Trophoblast cell (in vitro differentiated cells and primary cell): ENCODE results near the gene PHLDB2.
A peak's percentile ranks its signal among the peaks of the same experiment; 100 is the strongest.

ENCODE experiments used
- DNase-seq, 2 donors: peaks; one replicate each; pipeline ENCODE4 v3.0.0-alpha.2; 2016
- H2AFZ ChIP-seq: 2 replicates; pipeline ENCODE4 v1.6.1; 2013; ENCODE audit warnings: low read length, moderate library complexity, mild to moderate bottlenecking; ENCODE audit not compliant: insufficient read depth, poor library complexity
- H2AK5ac ChIP-seq: 2 replicates; pipeline ENCODE4 v1.6.1; 2013; ENCODE audit warnings: mild to moderate bottlenecking, low read length
- H2BK120ac ChIP-seq: 2 replicates; pipeline ENCODE4 v1.6.1; 2013; ENCODE audit warnings: low read length, mild to moderate bottlenecking, moderate library complexity; ENCODE audit not compliant: insufficient read depth, poor library complexity
- H2BK12ac ChIP-seq: 2 replicates; pipeline ENCODE4 v1.6.1; 2013; ENCODE audit warnings: mild to moderate bottlenecking, low read length, moderate library complexity
- H2BK5ac ChIP-seq: 2 replicates; pipeline ENCODE4 v1.6.1; 2013; ENCODE audit warnings: low read length, low read depth, moderate library complexity, mild to moderate bottlenecking; ENCODE audit not compliant: poor library complexity
- H3K14ac ChIP-seq: 2 replicates; pipeline ENCODE4 v1.6.1; 2013; ENCODE audit warnings: mild to moderate bottlenecking, low read length
- H3K18ac ChIP-seq: 2 replicates; pipeline ENCODE4 v1.6.1; 2013; ENCODE audit warnings: mild to moderate bottlenecking, low read length
- H3K23ac ChIP-seq: 2 replicates; pipeline ENCODE4 v1.6.1; 2013; ENCODE audit warnings: low read length
- H3K27ac ChIP-seq: 2 replicates; pipeline ENCODE4 v1.5.1; 2013; ENCODE audit warnings: low read depth, mild to moderate bottlenecking, inconsistent platforms, low read length, moderate library complexity
- H3K27me3 ChIP-seq: 2 replicates; pipeline ENCODE4 v1.6.1; 2013; ENCODE audit warnings: inconsistent platforms, mild to moderate bottlenecking, low read length, moderate library complexity; ENCODE audit not compliant: insufficient read depth
- H3K36me3 ChIP-seq, 2 experiments: 1 replicate in 1 of 2; 2 replicates in 1 of 2; pipeline ENCODE4 v1.6.1; 2013; ENCODE audit warnings: low read length in 2 of 2, mild to moderate bottlenecking in 2 of 2, moderate library complexity in 1 of 2; ENCODE audit not compliant: insufficient read depth in 2 of 2, control insufficient read depth in 1 of 2
- H3K4ac ChIP-seq: 2 replicates; pipeline ENCODE4 v1.6.1; 2013; ENCODE audit warnings: low read depth, mild to moderate bottlenecking, low read length, moderate library complexity
- H3K4me1 ChIP-seq, 2 experiments: 1 replicate in 1 of 2; 2 replicates in 1 of 2; pipeline ENCODE4 v1.6.1; 2013; ENCODE audit warnings: low read length in 2 of 2, mild to moderate bottlenecking in 2 of 2, moderate library complexity in 1 of 2; ENCODE audit not compliant: insufficient read depth in 2 of 2, control insufficient read depth in 1 of 2
- H3K4me2 ChIP-seq: 2 replicates; pipeline ENCODE4 v1.6.1; 2013; ENCODE audit warnings: inconsistent platforms, mild to moderate bottlenecking, low read length, moderate library complexity
- H3K4me3 ChIP-seq: 2 replicates; pipeline ENCODE4 v1.5.1; 2013; ENCODE audit warnings: mild to moderate bottlenecking, low read depth, low read length, inconsistent platforms
- H3K79me1 ChIP-seq: one replicate; pipeline ENCODE4 v1.6.1; 2013; ENCODE audit warnings: low read length
- H3K79me2 ChIP-seq: 2 replicates; pipeline ENCODE4 v1.6.1; 2013; ENCODE audit warnings: low read length, mild to moderate bottlenecking; ENCODE audit not compliant: control insufficient read depth, insufficient read depth, poor library complexity
- H3K9ac ChIP-seq: 2 replicates; pipeline ENCODE4 v1.6.1; 2013; ENCODE audit warnings: mild to moderate bottlenecking, low read length
- H3K9me3 ChIP-seq: 2 replicates; pipeline ENCODE4 v1.6.1; 2013; ENCODE audit warnings: low read depth, mild to moderate bottlenecking, control low read depth, inconsistent platforms, low read length; ENCODE audit not compliant: insufficient read depth
- H4K12ac ChIP-seq: 2 replicates; pipeline ENCODE4 v1.6.1; 2013; ENCODE audit warnings: low read depth, mild to moderate bottlenecking, low read length, moderate library complexity
- H4K8ac ChIP-seq: 2 replicates; pipeline ENCODE4 v1.6.1; 2013; ENCODE audit warnings: low read depth, mild to moderate bottlenecking, low read length, moderate library complexity
- H4K91ac ChIP-seq: one replicate; pipeline ENCODE4 v1.6.1; 2013; ENCODE audit warnings: low read depth, mild to moderate bottlenecking, low read length, moderate library complexity
- WGBS: extraction: QIAGEN DNeasy Blood & Tissue Kit; methylation state at CpG from one replicate; pipeline ENCODE4 v1.1.7; 2013; ENCODE audit warnings: missing lambda C conversion rate; ENCODE audit not compliant: insufficient read length, insufficient coverage; ENCODE audit errors: extremely low coverage; 5-methylcytosine and 5-hydroxymethylcytosine counted together

PHLDB2 gene

GRCh38 chr3:111824351-111824750 lies 34.7 kb upstream of the PHLDB2 start:
- Histone ChIP-seq H3K4me1 (peaks cover 0 to 6% of the 10 kb centered on the region in 2 experiments), H3K9ac (no peak overlapping the region), H3K9me3 (no peaks in the 10 kb centered on the region), H3K27ac (no peak overlapping the region), H3K4ac (no peak overlapping the region), H3K4me2 (no peak overlapping the region), H2AFZ (no peak overlapping the region), H3K79me2 (no peaks in the 10 kb centered on the region), H2AK5ac (no peak overlapping the region), H4K8ac (no peak overlapping the region), H3K27me3 (no peaks in the 10 kb centered on the region), H3K14ac (no peak overlapping the region), H2BK5ac (no peak overlapping the region), H3K18ac (no peak overlapping the region), H2BK120ac (no peak overlapping the region), H4K91ac (no peak overlapping the region), H2BK12ac (no peak overlapping the region), H3K23ac (no peak overlapping the region), H3K79me1 (no peaks in the 10 kb centered on the region), H3K4me3 (no peak overlapping the region), H3K36me3 (no peaks in the 10 kb centered on the region), H4K12ac (no peak overlapping the region)
- no CpG with 5 or more reads among the region's 4 CpGs for WGBS
- peak in 1 of 2 donors; percentile 26 for DNase-seq

- H3K27ac ChIP-seq: no peak overlapping the region
- H2BK5ac ChIP-seq: peak overlapping the region; percentile 16
- no peak overlapping the region for H3K4me3 ChIP-seq
- H3K27me3 ChIP-seq: no peaks in the 10 kb centered on the region
- peak overlapping the region; percentile 41 for H2BK12ac ChIP-seq
- peaks cover 0 to 9% of the 10 kb centered on the region in 2 experiments for H3K4me1 ChIP-seq
- no peak overlapping the region for H3K18ac ChIP-seq
- no peak overlapping the region for H4K12ac ChIP-seq
- no peak overlapping the region for H3K14ac ChIP-seq
- no peak overlapping the region for H4K8ac ChIP-seq
- H3K9me3 ChIP-seq: no peaks in the 10 kb centered on the region
- no peak overlapping the region for H3K4me2 ChIP-seq
- no peaks in the 10 kb centered on the region for H3K36me3 ChIP-seq
- no peak overlapping the region for H3K4ac ChIP-seq
- H2AK5ac ChIP-seq: no peak overlapping the region
- WGBS: no CpG with 5 or more reads among the region's 1 CpG
- H3K23ac ChIP-seq: no peak overlapping the region
- no peak overlapping the region for H2AFZ ChIP-seq
- no peak overlapping the region for H3K9ac ChIP-seq
- no peaks in the 10 kb centered on the region for H3K79me2 ChIP-seq
- H2BK120ac ChIP-seq: peak overlapping the region; percentile 32
- peak; percentile 79 to 86 for DNase-seq
- H3K79me1 ChIP-seq: no peaks in the 10 kb centered on the region
- peak overlapping the region; percentile 56 for H4K91ac ChIP-seq
These were observed 31.2 kb upstream of the PHLDB2 start for GRCh38 chr3:111827871-111828270.

GRCh38 chr3:111828530-111828929 lies 30.5 kb upstream of the PHLDB2 start:
- H4K12ac ChIP-seq: peak overlapping the region; percentile 47
- H3K4me2 ChIP-seq: no peak overlapping the region
- H4K8ac ChIP-seq: no peak overlapping the region
- peak overlapping the region; percentile 17 for H4K91ac ChIP-seq
- H2AK5ac ChIP-seq: no peak overlapping the region
- peak overlapping the region; percentile 49 for H3K27ac ChIP-seq
- H2AFZ ChIP-seq: no peak overlapping the region
- peak; percentile 86 to 93 for DNase-seq
- H3K4me1 ChIP-seq: peaks cover 0 to 9% of the 10 kb centered on the region in 2 experiments
- H2BK5ac ChIP-seq: no peak overlapping the region
- H3K9me3 ChIP-seq: no peaks in the 10 kb centered on the region
- H3K4ac ChIP-seq: no peak overlapping the region
- H3K9ac ChIP-seq: no peak overlapping the region
- H3K27me3 ChIP-seq: no peaks in the 10 kb centered on the region
- no peaks in the 10 kb centered on the region for H3K36me3 ChIP-seq
- no CpG with 5 or more reads among the region's 6 CpGs for WGBS
- no peaks in the 10 kb centered on the region for H3K79me2 ChIP-seq
- H2BK12ac ChIP-seq: peak overlapping the region; percentile 66
- H3K18ac ChIP-seq: no peak overlapping the region
- no peak overlapping the region for H3K23ac ChIP-seq
- H2BK120ac ChIP-seq: no peak overlapping the region
- no peak overlapping the region for H3K4me3 ChIP-seq
- no peaks in the 10 kb centered on the region for H3K79me1 ChIP-seq
- H3K14ac ChIP-seq: no peak overlapping the region

GRCh38 chr3:111829023-111829422 lies 30.0 kb upstream of the PHLDB2 start:
- Histone ChIP-seq H3K9me3 (no peaks in the 10 kb centered on the region), H2BK12ac (no peak overlapping the region), H2AFZ (no peak overlapping the region), H3K23ac (no peak overlapping the region), H3K18ac (no peak overlapping the region), H4K8ac (no peak overlapping the region), H4K91ac (no peak overlapping the region), H3K79me2 (no peaks in the 10 kb centered on the region), H3K4me1 (peaks cover 0 to 9% of the 10 kb centered on the region in 2 experiments), H3K79me1 (no peaks in the 10 kb centered on the region), H3K4me2 (no peak overlapping the region), H2BK120ac (no peak overlapping the region), H3K36me3 (no peaks in the 10 kb centered on the region), H3K9ac (no peak overlapping the region), H3K27me3 (no peaks in the 10 kb centered on the region), H2AK5ac (no peak overlapping the region), H3K14ac (no peak overlapping the region), H4K12ac (no peak overlapping the region), H3K4ac (no peak overlapping the region), H3K27ac (peak overlapping the region; percentile 37), H3K4me3 (no peak overlapping the region), H2BK5ac (no peak overlapping the region)
- no CpG with 5 or more reads among the region's 1 CpG for WGBS
- peak; percentile 68 to 92 for DNase-seq
